Stimulated activated CD4-positive, alpha-beta T cell treated with anti-CD3 and anti-CD28 coated beads, Interleukin-4, amount 100 ng/mL, for 4 hours (primary cell): Measurements from ENCODE around the gene KCTD21.
A peak's percentile ranks its signal among the peaks of the same experiment; 100 is the strongest.

Experiments
- DNase-seq, 2 experiments: peaks; one replicate each; pipeline ENCODE4 v3.0.0-alpha.2; 2020

The KCTD21 gene

DNA sequence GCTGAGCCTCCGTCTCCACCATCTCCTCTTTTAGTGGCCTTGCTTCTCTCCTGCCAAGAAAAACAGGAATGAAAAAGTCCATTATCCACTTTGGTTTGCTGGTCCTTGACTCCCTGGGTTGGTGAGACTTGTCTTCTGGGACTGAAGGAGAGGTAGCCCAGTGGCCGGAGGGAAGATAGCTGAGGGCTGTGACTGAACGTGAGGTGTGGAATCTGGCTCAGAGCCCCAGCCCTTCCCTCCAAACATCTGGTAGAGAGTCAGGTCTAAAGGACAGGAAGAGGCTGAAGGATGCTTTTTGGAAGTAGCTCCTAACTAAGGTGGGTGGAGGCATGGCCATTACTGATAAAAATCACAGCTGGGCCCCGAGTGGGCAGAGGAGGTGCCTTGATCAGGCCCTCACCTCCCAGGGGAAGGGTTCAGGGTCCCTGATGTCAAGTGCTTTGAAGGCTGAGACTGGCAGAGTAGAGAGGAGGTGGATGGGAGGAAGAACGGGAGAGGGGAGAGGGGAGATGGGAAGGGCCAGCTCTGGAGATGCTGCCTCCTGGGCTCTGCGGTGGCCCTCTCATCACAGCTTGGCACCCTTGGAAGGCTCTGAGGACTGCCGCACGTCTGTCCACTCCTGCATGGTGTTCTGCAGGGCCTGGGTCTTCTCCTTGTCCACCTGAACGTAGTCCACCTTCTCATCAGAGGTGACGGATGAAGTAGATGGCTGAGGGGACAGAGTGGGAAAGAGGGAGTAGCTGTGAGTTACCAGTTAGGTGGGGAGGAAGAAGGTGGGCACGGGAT, 30.5 kb upstream of the KCTD21 start:
- no peak for DNase-seq

DNA sequence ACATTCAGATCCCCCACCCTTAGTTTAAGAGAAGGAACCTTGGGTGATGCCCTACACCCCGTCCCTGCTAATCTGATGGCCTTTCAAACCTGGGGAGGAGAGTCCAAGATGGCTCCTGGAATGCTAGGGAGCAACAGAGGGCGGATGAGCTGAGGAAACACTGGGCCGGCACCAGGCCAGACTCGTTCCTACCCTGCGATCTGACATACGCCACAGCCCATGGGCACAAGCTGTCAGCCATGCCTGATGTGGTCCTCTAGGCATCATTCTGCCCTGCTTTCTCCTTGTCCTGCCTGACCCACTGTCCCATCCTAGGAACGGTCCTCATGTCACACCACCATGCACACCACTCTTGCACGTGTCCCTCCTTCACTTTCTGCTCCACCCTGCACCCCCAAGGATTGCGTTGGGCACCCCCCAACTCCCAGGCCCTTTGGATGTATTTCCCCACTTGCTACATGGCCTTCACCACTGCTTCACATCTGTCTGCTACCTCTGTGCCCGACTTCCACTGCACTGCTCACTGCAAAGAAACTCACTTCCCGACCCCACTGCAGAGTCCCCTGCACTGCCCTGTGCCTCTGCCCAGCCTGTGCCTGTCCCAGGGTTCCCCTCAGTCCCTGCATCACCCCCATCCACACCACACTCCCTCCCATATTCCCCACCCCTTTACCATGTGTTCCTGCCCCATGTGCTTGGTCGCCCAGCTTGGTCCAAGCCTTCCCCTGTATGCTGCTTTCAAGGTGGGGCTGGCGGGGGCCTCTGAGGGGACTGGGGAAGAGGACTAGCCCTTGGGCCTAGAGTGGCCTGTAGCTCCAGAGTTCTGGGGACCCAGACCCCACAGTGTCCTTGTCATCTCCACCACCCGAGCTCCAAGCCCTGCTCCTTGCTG, 29.5 kb upstream of the KCTD21 start:
- DNase-seq: no peak

DNA sequence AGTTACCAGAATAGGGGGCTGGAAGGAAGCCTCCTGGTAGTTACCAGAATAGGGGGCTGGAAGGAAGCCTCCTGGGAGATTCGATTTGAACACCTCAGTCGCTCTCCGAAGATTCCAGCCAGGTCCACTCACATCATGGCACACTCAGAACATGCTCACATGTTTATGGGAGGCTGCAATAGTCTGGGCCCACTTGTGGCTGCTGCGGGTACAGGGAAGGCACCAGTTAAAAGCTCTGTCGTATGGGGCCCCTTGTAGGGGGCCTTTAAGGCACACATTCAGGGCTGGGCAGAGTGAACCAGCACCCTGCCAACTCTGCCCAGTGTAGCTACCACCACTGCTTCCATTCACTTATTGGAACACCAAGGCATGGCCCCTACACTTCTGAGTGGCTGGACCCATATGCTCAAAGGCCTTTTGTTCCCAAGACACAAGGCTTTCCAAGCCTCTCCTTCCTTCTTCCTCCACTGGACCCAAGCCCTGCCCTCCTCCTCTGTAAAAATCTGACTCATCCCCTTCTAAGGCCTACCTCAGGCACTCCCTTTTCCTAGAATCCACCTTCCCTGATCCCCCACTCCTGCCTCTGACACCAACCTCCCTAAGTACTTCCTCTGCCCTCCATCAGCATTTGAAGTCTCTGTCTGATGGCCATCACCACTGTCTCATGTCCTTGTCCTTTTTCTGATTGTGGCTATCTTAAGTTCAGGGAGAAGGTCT, 28.3 kb upstream of the KCTD21 start:
- DNase-seq: no peak

- DNase-seq: no peak
These were observed 27.6 kb upstream of the KCTD21 start for GRCh38 chr11:78216021-78216420.

DNA sequence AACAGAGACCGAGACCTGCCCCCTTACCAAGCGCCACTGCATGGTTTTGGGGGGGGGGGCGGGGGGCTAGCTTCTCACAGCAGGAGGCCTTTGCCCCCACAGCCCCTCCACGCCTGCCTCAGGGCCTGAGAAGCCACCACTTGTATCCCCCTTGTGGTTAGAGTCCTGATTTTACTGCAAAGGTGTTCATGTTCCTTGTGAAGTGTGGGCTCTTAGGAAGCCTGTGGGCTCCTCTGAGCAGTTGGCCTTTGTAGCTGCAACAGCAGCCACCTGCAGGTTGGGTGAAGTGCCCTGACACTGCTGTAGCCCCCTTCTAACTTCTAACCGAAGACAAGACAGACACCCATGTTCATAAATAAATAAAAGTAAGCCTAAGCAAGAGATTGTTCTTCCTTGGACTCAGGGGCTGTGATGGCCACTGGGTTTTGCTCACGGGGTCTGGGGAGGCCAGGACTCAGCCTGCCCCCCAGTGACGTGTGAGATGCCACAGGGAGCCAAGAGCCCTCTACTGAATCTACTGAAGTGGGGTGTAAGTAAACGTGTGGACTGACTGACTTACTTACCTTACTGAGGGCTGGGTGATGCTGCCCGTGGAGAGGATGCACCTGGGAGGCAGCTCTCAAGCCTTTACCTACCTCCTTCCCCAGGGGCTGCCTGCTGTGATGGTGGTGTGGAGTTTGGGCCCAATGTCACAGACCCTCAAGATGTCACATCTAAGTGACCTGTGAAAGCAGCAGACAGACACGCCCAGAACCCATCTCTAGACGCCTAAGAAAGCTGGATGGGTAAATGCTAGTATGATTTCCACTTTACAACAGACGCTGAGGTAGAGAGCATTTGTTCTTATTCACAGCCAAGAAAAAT, 26.1 kb upstream of the KCTD21 start:
- DNase-seq: no peak

GRCh38 chr11:78213526-78214330, 25.3 kb upstream of the KCTD21 start:
- DNase-seq: no peak

- no peak for DNase-seq
These were observed 24.4 kb upstream of the KCTD21 start for GRCh38 chr11:78212586-78213371.

DNA sequence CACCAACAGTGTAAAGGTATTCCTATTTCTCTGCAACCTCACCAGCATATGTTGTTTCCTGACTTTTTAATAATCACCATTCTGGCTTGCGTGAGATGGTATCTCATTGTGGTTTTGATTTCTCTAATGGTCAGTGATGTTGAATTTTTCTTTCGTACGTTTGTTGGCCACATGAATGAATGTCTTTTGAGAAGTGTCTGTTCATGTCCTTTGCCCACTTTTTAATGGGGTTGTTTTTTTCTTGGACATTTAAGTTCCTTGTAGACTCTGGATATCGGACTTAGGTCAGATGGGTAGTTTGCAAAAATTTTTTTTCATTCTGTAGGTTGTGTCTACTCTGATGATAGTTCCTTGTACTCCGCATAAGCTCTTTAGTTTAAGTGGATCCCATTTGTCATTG, 23.1 kb upstream of the KCTD21 start:
- no peak for DNase-seq

DNA sequence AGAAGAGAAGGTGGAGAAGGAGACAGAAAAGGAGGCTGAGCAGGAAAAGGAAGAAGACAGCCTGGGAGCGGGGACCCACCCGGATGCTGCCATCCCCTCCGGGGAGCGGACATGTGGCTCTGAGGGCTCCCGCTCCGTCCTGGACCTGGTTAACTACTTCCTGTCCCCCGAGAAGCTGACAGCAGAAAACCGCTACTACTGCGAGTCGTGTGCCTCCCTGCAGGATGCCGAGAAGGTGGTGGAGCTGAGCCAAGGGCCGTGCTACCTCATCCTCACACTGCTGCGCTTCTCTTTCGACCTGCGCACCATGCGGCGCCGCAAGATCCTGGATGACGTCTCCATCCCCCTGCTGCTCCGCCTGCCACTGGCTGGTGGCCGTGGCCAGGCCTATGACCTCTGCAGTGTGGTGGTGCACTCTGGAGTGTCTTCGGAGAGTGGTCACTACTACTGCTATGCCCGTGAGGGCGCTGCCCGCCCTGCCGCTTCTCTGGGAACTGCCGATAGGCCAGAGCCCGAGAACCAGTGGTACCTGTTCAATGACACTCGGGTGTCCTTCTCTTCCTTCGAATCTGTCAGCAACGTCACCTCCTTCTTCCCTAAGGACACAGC, 21.7 kb upstream of the KCTD21 start:
- DNase-seq: no peak

DNA sequence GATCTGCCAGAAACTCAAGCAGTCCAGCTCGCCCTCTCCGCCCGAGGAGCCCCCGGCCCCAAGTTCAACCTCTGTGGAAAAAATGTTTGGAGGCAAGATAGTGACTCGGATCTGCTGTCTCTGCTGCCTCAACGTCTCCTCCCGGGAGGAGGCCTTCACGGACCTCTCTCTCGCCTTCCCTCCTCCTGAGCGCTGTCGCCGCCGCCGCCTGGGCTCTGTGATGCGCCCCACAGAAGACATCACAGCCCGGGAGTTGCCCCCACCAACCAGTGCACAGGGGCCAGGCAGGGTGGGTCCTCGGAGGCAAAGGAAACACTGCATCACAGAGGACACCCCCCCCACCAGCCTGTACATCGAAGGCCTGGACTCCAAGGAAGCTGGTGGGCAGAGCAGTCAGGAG, 21.1 kb upstream of the KCTD21 start:
- no peak for DNase-seq

GRCh38 chr11:78208257-78209165, 20.1 kb upstream of the KCTD21 start:
- no peak for DNase-seq

GRCh38 chr11:78207532-78208256, 19.3 kb upstream of the KCTD21 start:
- no peak for DNase-seq

DNA sequence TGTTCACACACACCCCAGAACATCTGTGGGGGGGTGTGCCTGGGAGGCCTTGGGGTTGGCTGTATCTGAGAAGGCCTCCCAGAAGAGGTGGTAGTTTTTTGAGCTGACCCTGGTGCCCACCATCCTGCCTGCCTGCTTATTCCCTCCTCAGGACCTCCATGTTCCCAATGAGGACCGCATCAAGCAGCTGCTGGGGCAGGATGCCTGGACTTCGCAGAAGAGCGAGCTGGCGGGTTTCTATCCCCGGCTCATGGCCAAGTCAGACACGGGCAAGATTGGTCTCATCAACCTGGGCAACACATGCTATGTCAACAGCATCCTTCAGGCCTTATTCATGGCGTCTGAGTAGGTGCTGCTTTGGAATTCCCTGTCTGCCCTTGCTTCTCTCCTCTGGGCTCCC, 17.3 kb upstream of the KCTD21 start:
- DNase-seq: no peak

GRCh38 chr11:78205256-78205655, 16.8 kb upstream of the KCTD21 start:
- DNase-seq: no peak

DNA sequence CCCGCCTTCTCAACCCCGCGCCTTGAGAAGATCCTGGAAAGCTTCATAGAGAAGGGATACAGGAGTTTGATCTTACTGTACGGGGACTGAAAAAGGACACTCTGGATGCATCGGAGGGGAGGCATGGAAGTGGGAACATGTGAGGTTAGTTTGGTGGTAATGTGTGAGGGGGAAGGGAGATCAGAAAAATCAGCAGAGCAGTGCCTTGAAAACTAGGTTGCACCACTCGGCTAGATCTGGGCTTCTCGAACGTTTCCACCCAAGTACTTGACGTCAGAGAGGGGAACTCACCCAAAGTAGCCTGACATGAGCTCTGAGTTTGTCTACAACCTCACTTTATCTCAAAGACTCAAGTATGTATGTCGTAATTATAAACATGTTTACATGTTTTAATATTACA, 14.8 kb upstream of the KCTD21 start:
- DNase-seq: peak in 1 of 2 experiments; percentile 45

- DNase-seq: peak in 1 of 2 experiments; percentile 60
These were observed 14.3 kb upstream of the KCTD21 start for GRCh38 chr11:78202733-78203167.

GRCh38 chr11:78201096-78201818, 12.8 kb upstream of the KCTD21 start:
- no peak for DNase-seq

- DNase-seq: no peak
These were observed 12.1 kb upstream of the KCTD21 start for GRCh38 chr11:78200553-78200952.
